Epithelial cell of esophagus (primary cell): ENCODE data around the gene CDYL.
A peak's percentile ranks its signal among the peaks of the same experiment; 100 is the strongest.
"Not testable (repeated sequence)": the region's sequence is repeated elsewhere in the genome, so short reads cannot be mapped to it uniquely, and the experiment has no call there.

Source experiments
- DNase-seq: peaks from one replicate; pipeline ENCODE4 v3.0.0; 2010; ENCODE audit warnings: low read depth
- H3K4me3 ChIP-seq: 2 replicates; pipeline ENCODE4 v1.5.1; 2011; ENCODE audit warnings: mild to moderate bottlenecking, low read length, control low read depth
- CTCF ChIP-seq: IDR thresholded peaks from 2 replicates; pipeline ENCODE4 v1.5.1; 2011; ENCODE audit warnings: low read depth, mild to moderate bottlenecking, low read length, control low read depth, inconsistent platforms; ENCODE audit not compliant: insufficient read depth; ENCODE audit errors: missing control alignments

Gene CDYL

GRCh38 chr6:4849226-4850022 is 73.2 kb downstream of the CDYL start:
- H3K4me3 ChIP-seq = no peak overlapping the region
- TF ChIP-seq CTCF = no peak
- DNase-seq = no peak

GRCh38 chr6:4851035-4851434 is 74.8 kb downstream of the CDYL start:
- TF ChIP-seq CTCF = no peak
- DNase-seq = no peak
- no peak overlapping the region for H3K4me3 ChIP-seq

GRCh38 chr6:4852186-4852585 is 76.0 kb downstream of the CDYL start:
- not testable (repeated sequence) for DNase-seq, H3K4me3 ChIP-seq

- DNase-seq = no peak
- no peak overlapping the region for H3K4me3 ChIP-seq
- TF ChIP-seq CTCF = no peak
Measured at GRCh38 chr6:4852938-4853337, 76.7 kb downstream of the CDYL start.

- TF ChIP-seq CTCF = no peak
- H3K4me3 ChIP-seq = no peak overlapping the region
- DNase-seq = no peak
Measured at GRCh38 chr6:4853349-4853748, 77.1 kb downstream of the CDYL start.

- peak; percentile 67 for DNase-seq
- no peak for TF ChIP-seq CTCF
- H3K4me3 ChIP-seq = no peak overlapping the region
Measured at GRCh38 chr6:4853782-4854511, 77.7 kb downstream of the CDYL start.

GRCh38 chr6:4856785-4857184 is 80.6 kb downstream of the CDYL start:
- DNase-seq = no peak
- TF ChIP-seq CTCF = peak; percentile 23

More at GRCh38 chr6:4856785-4857184, 80.6 kb downstream of the CDYL start:
- H3K4me3 ChIP-seq = no peak overlapping the region
